Activated naive CD4-positive, alpha-beta T cell (primary cell): ENCODE results near the gene UGT3A1.

ENCODE experiments used
- DNase-seq, 4 experiments: peaks; one replicate each; lab custom pipeline; 2025; lab: John Stamatoyannopoulos, UW

The UGT3A1 gene

GRCh38 chr5:35908228-35908627 lies 83.0 kb downstream of the UGT3A1 start:
- DNase-seq: no peak

GRCh38 chr5:35904443-35905132 lies 86.6 kb downstream of the UGT3A1 start:
- no peak for DNase-seq

- no peak for DNase-seq
Observed at GRCh38 chr5:35903631-35904203, 87.5 kb downstream of the UGT3A1 start.

- no peak for DNase-seq
Observed at GRCh38 chr5:35902046-35902672, 89.0 kb downstream of the UGT3A1 start.
